HG03095 (cell line): Measurements from ENCODE around the gene CHST15.

Source experiments
- ATAC-seq: cut with Tn5 transposase; IDR thresholded peaks from one replicate; pipeline ENCODE4 v1.9.1; 2021; ENCODE audit warnings: moderate library complexity; ENCODE audit not compliant: unreplicated experiment

Gene CHST15

DNA sequence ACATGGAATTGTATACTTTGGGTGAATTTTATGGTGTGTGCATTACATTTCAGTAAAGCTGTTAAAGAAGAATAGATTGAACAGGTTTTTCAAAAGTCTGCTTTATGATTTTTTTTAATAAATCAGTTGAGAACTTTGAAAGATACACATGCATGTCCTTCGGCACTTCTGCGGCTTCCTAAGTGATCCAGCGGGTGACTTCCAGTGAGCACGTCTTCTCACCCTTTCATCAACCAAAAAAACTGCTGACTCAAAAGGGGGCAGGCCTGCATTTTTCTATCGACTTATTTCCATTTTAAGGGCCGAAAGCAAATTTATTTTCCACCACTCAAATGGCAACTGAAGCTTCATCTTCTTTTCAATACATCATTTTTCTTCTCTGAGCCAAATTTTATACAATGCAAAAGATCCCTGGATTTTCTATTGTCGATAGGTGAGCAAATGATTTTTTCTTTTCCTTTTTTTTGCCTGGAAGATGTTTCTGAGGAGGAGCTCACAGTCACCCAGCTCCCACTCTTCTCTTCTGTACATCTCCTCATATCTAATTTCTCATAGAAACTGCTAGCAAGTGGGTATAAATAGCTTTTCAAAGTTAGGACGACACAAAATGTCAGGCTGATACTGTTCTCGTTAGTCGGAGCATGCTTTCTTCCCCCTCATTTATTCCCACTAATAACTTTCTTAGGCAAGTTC, 10.2 kb downstream of the CHST15 start:
- ATAC-seq = no peak

DNA sequence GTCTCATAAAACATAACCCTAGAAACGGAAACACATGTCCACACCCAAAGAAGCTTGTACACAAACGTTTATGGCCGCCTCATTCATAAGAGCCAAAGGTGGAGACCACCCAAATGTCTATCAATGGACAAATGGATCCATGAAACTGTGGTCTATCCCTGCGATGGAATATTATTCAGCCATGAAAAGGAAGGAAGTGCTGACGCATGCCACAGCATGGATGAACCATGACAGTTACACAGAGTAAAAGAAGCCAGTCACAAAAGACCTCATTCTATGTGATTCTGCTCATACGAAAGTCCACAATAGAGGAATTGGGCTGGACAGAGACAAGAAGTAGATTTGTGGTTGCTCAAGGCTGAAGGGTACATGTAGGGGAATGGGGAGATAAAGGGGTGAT, 10.8 kb downstream of the CHST15 start:
- ATAC-seq = no peak

DNA sequence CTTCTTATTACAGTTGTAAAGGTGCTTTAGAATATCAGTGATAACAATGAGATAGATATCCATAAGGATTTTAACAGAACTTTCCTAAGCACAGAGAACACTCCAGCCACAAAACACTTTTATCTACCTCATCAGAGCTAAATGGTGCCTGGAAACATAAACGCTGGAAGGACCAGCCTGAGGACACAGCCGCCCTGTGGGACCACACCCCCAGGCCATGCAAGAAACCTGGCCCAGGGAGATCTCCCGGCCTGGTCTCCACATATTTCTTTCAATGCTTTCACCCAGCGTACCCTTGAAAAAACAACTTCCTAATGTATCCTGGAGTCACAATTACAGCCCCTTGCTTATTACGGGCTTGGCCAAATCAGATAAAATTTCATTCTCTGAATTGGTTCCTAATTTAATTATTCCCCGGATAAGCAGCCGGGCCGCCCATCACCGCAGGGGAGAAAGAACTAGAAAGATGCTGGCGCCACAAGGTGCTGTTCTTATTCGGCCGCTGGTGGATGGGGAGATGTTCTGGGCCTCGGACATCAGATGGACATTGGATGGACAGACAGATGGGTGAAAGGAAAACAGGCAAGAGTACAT, 11.8 kb downstream of the CHST15 start:
- no peak for ATAC-seq

DNA sequence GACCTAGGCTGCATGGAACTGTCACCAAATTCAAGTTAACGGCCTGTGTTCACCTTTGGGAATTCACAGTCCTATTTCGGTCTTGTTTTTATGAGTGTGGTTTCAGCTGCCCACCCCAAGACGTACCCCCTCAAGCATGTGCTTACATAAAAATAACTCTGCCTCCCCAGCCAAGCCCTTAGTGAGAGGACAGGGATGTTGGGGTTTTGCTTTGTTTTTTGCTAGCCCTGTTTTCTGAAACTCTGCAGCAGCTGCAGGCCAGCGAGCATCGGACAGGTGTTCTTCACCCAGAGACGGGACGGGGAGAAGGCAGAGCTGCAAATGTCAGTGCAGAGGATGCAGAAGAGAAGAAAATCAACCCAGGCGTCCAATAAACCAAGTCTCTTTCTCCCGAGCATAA, 13.5 kb downstream of the CHST15 start:
- ATAC-seq = no peak

DNA sequence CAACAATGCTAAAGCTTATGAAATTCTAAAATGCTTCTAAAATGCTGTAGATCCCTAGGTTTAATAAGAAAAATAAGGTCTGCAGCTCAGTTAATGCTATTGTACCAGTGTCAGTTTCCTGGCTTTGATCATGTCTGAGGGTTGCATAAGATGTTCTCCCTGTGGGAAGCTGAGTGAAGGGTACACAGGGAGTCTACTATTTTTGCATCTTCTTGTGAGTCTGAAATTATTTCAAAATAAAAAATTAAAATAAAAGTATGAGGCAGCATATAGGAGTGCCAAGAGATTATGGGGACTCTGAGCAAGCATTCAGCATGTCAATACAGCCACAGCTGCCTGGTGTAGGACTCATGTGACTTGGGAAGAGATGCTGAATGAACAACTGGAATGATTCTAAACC, 14.7 kb downstream of the CHST15 start:
- no peak for ATAC-seq

DNA sequence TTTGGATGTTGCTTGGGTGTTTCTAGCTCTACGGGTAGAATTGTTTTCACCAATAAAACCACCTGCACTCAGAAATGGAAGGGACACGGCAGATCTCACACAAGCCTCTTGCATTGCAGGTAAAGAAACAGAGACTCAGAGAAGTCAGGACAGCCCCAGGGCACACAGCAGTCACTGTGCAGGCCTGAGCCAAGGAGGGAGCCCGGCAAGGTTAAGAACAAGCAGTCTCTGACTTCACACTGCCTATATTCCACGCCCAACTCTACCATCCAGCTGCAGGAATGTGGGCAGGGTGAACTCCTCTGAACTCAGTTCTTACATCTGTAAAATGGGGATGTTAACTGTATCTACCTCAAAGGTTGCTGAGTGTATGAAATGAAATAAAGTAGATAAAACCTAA, 15.4 kb downstream of the CHST15 start:
- ATAC-seq = no peak

DNA sequence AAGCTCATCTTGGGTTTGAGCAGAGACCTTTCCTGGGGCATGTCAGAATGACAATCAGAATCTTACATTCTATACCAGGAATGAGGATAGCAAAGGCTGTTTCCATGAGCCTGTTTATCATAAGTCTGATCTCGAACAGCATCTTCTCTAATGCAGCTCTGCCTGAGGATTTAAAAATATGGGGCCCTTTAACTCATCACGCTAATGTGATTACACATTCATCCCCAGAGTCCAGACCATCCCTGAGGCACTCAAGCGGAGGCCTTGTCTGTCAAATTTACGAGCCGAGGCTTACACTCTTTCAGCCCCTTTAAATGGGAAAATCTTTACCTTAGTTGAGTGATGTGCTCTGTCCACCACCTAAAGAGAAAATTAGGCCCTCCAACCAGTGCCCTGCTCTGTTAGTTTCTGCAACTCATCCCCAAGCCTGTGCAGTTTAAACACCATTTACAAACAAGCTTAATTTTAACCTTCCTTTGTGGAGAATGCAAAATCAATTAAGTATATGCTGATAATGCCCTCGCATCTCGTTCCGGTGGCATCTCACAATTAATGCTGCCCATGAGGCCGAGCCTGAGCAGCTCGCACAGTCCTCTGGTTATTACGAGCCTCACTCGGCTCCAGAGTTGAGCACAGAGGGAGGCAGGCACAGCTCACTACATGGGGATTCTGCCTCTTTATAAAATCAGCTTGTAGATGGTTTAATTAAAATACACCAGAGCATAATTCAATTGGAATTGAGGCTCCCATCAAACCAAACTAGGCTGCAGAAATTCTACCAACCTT, 16.0 kb downstream of the CHST15 start:
- no peak for ATAC-seq

DNA sequence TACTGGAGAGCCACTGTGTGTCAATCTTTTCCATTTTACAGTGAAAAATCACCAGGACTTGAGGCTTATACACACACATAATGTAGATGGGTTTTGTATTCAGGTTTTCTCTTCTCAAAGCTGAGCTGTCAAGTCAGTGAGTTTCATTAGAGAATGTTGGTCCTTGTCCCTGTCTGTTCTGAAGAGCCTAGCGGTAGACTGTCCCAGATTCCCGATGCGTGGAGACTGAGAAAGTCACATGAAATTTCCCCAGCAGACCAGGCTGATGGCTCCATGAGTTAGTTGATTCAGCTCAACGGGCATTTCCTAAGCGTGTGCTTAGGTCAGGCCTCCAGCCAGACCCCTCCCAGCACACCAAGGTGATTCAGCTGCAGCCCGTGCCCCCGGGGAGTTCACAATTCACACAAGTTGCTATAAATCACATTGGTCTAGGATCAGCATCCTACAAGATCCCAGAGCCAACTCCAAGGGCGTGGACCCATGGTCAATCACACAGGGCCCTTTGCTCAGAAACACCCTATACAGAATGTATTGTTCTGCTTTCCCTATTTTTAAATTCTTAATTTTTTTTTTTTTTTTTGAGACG, 17.2 kb downstream of the CHST15 start:
- no peak for ATAC-seq

DNA sequence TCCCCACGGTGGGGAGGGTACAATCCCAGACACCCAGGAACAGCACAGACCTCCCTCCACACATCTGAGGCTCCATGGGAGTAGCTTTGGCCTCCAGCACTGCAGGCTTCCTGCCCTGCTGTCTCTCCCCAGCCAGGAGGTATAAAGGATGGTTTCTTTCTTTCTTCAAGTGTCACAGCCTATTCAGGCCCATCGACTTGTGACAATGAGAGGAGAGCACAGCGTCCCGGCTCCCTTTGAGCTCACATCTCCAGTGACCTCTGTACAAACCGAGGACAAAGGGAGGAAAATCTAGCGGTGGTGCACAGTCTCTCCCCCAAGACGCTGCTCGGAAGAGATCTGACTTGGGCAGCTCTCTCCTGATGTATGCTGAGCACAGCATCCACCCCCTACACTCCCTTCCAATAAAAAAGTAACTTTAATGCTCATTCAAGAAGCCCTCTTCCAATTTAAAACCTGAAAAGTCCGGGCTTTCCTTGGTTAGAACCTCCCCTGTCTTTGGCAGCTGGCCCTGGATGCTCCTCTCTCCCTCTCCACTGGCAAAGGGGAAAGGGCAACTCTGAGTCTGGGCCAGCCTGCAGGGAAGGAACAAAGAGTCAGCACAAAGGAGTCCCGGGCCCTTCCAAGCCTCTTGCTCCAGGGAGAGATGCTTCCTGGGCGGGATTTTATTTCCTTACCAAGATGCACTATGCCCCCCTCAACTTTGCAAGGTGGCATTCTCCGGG, 18.0 kb downstream of the CHST15 start:
- ATAC-seq = no peak

DNA sequence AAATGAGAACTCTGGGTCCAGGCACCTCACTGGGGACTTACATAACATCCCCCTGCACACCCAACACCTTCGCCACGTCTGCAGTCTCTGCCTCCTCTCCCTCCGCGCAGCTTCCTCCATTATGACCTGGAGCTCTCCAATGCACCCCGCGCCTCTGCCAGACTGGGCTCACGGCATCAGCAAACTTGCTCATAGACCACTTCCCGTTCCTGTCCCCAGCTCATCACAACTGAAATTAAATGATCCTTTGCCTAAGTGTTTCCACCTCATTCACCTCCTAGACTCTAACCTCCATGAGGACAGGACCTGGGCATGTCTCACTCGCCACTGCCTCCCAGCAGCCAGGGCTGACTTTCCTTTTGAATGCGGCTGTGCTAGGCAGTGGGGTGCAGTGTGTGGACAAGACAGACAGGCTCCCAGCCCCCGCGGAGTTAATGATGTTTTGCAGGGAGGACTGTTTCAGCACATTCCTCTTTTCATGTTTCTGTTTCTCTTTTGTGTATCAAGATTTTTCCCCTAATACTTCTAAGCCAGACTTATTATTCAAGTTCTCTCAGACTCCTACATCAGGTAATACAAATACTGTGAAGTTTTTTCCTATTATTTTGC, 18.8 kb downstream of the CHST15 start:
- ATAC-seq = no peak

DNA sequence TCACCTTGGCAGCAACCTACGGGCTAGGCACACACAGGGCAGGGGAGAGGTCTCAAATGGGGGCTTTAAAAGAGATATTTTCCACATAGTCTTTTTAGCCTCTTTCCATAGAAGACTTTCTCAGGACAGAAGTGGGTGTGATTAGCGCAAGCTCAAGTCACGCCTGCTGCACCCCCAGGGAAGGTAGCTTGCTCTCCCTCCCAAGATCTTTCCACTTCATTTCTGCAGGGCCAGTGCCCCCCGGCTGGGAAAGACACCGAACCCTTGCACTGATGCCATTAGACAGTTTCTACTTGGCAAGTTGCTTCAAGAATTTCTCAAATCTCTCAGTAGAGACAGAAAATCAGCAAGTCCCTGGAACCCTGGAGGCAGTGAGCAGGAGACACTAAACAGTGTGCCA, 19.4 kb downstream of the CHST15 start:
- no peak for ATAC-seq

DNA sequence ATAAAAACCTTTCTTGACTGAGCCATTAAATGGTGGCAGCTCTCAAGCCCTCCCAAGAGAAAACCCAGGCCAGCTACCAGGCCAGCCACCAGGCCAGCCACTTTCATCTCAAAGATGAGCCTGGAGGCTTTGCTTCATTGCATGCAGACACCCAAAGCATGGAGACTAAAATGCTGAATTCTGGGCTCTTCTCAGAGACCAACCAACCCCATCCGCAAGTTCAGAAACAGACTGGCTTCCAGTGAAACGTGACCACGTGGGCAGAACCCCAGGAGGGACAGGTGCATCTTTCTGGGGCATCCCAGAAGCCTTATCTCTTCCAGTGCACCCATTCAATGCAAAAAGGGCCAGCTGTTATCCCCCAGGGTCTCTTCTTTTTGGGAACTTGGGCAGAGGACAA, 20.9 kb downstream of the CHST15 start:
- no peak for ATAC-seq

DNA sequence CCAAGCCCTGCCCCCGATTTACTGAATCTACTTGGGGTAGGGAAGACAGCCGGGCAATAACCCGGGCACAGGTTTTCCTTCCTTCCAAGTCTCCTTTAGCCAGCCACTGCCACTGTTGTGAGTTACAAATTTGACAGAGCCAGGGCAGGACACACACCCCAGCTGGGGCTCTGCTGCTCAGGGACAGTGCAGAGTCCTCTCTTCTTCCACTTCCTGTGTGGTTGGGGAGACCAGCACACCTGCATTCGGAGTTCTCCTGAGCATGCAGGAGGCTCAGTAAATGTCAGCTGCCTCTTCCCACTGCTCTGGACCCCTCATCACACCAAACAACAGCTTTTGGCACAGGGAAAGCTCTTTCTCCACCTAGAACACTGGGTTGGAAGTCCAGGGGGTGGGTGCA, 21.3 kb downstream of the CHST15 start:
- no peak for ATAC-seq

DNA sequence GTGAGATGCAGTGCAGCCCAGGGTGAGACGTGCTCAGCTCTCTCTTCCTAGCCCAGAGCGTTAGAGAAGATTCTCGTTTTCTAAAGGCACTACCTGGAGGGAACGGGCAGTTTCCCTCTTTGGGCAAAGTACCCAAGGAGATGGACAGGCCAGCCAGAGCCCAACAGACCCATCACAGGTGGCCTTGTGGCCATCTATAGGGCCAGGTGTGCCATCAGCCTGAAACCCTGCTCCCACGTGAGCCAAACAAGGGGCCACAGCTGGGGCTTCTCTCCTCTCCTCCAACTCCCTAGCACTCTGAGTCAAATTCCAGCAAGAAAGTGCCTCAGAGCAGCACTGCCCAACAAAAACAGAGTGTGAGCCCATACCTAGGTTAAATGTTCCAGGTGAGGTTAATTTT, 22.3 kb downstream of the CHST15 start:
- no peak for ATAC-seq

DNA sequence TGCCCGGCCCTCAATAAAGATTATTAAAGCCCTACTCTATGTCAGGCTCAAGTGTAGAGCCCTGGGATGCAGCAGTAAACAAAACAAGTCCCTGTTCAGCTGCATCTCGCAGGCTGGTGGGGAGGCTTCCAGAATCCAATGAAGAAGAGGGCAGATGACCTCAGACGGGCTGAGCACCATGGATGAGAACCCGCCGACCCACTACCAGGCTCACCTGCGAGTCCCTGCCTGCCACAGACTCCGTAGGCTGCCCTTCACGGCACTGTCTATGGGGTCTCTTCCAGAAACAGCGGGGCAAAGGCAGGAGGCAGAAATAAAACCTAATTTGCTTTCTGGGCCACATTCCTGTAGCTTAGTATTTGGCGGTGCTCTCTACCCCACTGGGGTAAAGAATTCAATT, 22.7 kb downstream of the CHST15 start:
- no peak for ATAC-seq

DNA sequence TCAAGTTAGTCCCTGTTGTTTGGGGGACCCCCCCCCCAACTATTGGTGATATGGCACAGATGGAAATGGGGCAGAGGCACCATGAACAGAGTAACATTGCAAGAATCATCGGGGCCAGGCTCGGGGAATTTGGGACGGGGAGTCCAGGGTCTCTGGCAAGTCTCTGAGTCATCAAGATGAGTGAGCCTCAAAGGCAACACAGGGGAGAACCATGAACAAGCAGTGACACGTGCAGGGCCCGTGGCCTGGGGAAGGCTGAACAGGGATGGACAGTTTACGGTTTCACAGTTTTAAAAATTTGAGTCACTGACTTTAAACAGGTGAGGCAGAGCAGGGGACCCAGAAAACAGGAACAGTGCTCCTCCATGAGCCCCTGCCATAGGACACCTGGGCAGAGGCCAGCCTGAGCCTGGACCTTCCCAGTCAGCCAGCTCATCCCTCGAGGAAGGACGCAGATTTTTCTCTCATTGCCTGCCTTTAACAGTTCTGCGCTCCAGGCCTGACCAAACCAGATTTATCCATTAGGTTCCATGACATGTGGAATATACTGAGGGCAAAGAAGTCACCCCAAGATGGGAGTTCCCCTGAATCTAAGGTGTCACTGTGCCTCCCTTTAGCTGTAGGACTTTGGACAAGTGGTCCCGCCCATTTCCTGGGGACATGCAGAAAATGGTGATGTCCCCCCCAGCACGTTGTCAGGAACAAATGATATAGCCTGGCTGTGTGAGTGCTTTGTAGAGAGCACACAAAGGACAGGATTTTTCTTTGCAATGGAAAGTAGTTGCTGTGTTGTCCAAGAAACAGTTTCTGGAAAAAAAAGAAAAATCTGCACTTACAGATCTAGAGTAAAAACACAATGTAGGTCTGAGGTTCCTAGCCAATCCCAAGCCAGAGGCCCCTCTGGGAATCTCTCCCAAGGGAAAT, 23.8 kb downstream of the CHST15 start:
- ATAC-seq = no peak

DNA sequence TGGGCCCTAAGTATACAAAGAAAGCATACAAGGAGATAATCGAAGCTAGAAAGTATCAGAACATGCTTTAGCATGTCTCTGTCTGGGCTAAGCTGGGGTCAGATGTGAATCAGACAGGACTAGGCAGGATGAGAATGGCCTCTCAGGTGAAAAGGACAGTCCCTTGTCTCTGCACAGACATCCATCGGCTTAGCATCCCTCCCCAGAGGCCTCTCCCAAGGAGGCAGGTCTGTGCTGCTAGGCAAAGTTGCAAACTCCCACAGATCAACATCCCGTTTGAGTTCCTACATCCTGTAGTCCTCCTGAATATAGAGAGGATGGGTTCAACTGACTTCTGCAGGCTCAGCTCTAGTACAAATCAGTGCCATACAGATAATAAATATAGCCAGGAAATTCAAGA, 24.5 kb downstream of the CHST15 start:
- no peak for ATAC-seq

DNA sequence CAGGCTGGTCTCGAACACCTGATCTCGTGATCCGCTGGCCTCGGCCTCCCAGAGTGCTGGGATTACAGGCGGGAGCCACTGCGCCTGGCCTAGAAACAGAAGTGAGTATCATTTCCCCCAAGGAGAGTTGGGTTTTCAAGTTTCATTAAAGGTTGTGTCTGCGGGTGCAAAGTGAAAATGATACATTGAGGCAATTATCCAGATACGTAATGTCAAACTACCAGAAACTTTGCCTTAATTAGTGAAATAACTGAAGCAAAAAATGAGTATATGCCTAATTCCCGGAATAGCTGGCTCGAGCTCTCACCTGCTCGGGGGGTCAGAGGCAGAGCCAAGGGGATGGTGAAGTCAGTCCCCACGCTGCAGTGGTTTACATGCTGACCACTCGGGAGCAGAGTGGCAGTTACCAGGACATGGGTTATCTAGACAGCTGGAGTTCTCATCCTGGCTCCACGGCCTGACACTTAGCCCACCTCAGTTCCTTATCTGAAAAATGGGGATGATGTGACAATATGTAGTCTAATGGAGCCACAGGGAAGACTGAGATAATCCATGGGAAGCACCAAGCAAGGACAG, 25.5 kb downstream of the CHST15 start:
- ATAC-seq = no peak
